Small intestine (tissue), 7 donors: ENCODE data around the gene TSPAN5. TPM values are rescaled to one million over a fixed set of nuclear protein-coding genes. Genes with fewer than 3 reads are reported as not detected.

Experiments
- DNase-seq, 2 donors: peaks; one replicate each; pipeline versions ENCODE4 v3.0.0 to v3.0.0-alpha.2; 2013
- FAIRE-seq: peaks from 2 replicates; lab custom pipeline; 2012; peaks lifted over from hg19 to GRCh38; lab: Jason Lieb, UNC
- H3K27ac ChIP-seq, 3 donors: one replicate each; pipeline ENCODE4 v1.5.1; 2013; ENCODE audit warnings: low read length in 2 of 3, mild to moderate bottlenecking in 2 of 3, control low read depth in 1 of 3, inconsistent platforms in 1 of 3, low read depth in 1 of 3, moderate library complexity in 1 of 3
- H3K27me3 ChIP-seq, 3 donors: one replicate each; pipeline ENCODE4 v1.6.1; 2013; ENCODE audit warnings: low read length in 3 of 3, inconsistent platforms in 1 of 3; ENCODE audit not compliant: control insufficient read depth in 3 of 3, insufficient read depth in 3 of 3
- H3K36me3 ChIP-seq, 3 donors: one replicate each; pipeline ENCODE4 v1.6.1; 2013; ENCODE audit warnings: low read length in 3 of 3, inconsistent platforms in 1 of 3, low read depth in 1 of 3, mild to moderate bottlenecking in 1 of 3, moderate library complexity in 1 of 3; ENCODE audit not compliant: control insufficient read depth in 3 of 3, insufficient read depth in 2 of 3
- H3K4me1 ChIP-seq, 3 donors: one replicate each; pipeline ENCODE4 v1.6.1; 2013; ENCODE audit warnings: low read length in 2 of 3, inconsistent platforms in 1 of 3, low read depth in 1 of 3, mild to moderate bottlenecking in 1 of 3, moderate library complexity in 1 of 3; ENCODE audit not compliant: control insufficient read depth in 3 of 3, insufficient read depth in 2 of 3
- H3K4me3 ChIP-seq, 3 donors: one replicate each; pipeline ENCODE4 v1.5.1; 2013; ENCODE audit warnings: low read length in 3 of 3, control low read depth in 1 of 3, inconsistent platforms in 1 of 3, low read depth in 1 of 3, mild to moderate bottlenecking in 1 of 3, moderate library complexity in 1 of 3
- H3K9me3 ChIP-seq, 2 donors: one replicate each; pipeline ENCODE4 v1.6.1; 2013; ENCODE audit warnings: low read depth in 1 of 2, low read length in 1 of 2; ENCODE audit not compliant: control insufficient read depth in 2 of 2, insufficient read depth in 1 of 2
- WGBS, 3 donors: extraction: QIAGEN DNeasy Blood & Tissue Kit; methylation state at CpG; one replicate each; pipeline ENCODE4 v1.1.7; 2013; 5-methylcytosine and 5-hydroxymethylcytosine counted together
- polyA plus RNA-seq, 4 donors: library from polyadenylated mRNA; stranded (reverse) in 3 of 4; unstranded in 1 of 4; fragments of 200-250 nt in 3 of 4; fragments of 120-200 nt in 1 of 4; gene quantifications; one replicate each; pipeline versions ENCODE4 v1.2.1 to v1.2.3, GENCODE V29; 2013
- donor health status: healthy with polysubstance abuse.
- donor health status: control.
- donor health status: control.
- donor health status: Bipolar disorder and iron deficiency.
- donor health status: healthy.

TSPAN5 gene
- polyA plus RNA-seq, 4 donors = 0.67 to 4.9 (median 2.2) TPM

GRCh38 chr4:98648602-98649001, 9.8 kb downstream of the TSPAN5 start:
- Histone ChIP-seq H3K27me3 (peaks cover 0 to 2% (median 0%) of the 10 kb centered on the region in 3 donors), H3K27ac (no peak overlapping the region), H3K9me3 (peaks cover 0 to 3% of the 10 kb centered on the region in 2 donors), H3K4me3 (no peak overlapping the region), H3K4me1 (no peaks in the 10 kb centered on the region), H3K36me3 (no peaks in the 10 kb centered on the region)
- 86 to 93% (median 87%) methylated on average over 5 of the region's 5 CpGs for WGBS, 3 donors
- no peak for DNase-seq
- FAIRE-seq = no peak

- Histone ChIP-seq H3K27me3 (peaks cover 0 to 2% (median 0%) of the 10 kb centered on the region in 3 donors), H3K27ac (no peak overlapping the region), H3K36me3 (no peaks in the 10 kb centered on the region), H3K4me3 (no peak overlapping the region), H3K9me3 (peaks cover 0 to 3% of the 10 kb centered on the region in 2 donors), H3K4me1 (no peaks in the 10 kb centered on the region)
- WGBS, 3 donors = 96 to 97% (median 96%) methylated on average over 3 of the region's 3 CpGs
- DNase-seq = no peak
- FAIRE-seq = no peak
Observed at GRCh38 chr4:98646422-98646821, 12.0 kb downstream of the TSPAN5 start.

GRCh38 chr4:98645527-98645926, 12.9 kb downstream of the TSPAN5 start:
- Histone ChIP-seq H3K9me3 (peaks cover 0 to 3% of the 10 kb centered on the region in 2 donors), H3K4me1 (no peaks in the 10 kb centered on the region), H3K27me3 (peaks cover 0 to 2% (median 0%) of the 10 kb centered on the region in 3 donors), H3K36me3 (no peaks in the 10 kb centered on the region), H3K4me3 (no peak overlapping the region), H3K27ac (no peak overlapping the region)
- WGBS, 3 donors = 83 to 89% (median 84%) methylated on average over 6 of the region's 6 CpGs
- DNase-seq (no peak), FAIRE-seq (no peak)

GRCh38 chr4:98643755-98644154, 14.7 kb downstream of the TSPAN5 start:
- no peak overlapping the region for H3K27ac ChIP-seq
- WGBS, 3 donors = 69 to 82% (median 81%) methylated on average over 2 of the region's 2 CpGs
- no peaks in the 10 kb centered on the region for H3K9me3 ChIP-seq
- no peaks in the 10 kb centered on the region for H3K27me3 ChIP-seq
- H3K36me3 ChIP-seq = no peaks in the 10 kb centered on the region
- H3K4me1 ChIP-seq = no peaks in the 10 kb centered on the region
- no peak for DNase-seq
- FAIRE-seq = no peak
- H3K4me3 ChIP-seq = no peak overlapping the region

GRCh38 chr4:98642991-98643426, 15.4 kb downstream of the TSPAN5 start:
- Histone ChIP-seq H3K27ac (no peak overlapping the region), H3K36me3 (no peaks in the 10 kb centered on the region), H3K4me3 (no peak overlapping the region), H3K4me1 (no peaks in the 10 kb centered on the region), H3K9me3 (no peaks in the 10 kb centered on the region), H3K27me3 (no peaks in the 10 kb centered on the region)
- FAIRE-seq = no peak
- WGBS, 3 donors = 44 to 61% (median 47%) methylated on average over 4 of the region's 4 CpGs
- DNase-seq = peak; percentile 14 to 26

- Histone ChIP-seq H3K4me1 (no peaks in the 10 kb centered on the region), H3K36me3 (no peaks in the 10 kb centered on the region), H3K4me3 (no peak overlapping the region), H3K27me3 (no peaks in the 10 kb centered on the region), H3K27ac (no peak overlapping the region), H3K9me3 (no peaks in the 10 kb centered on the region)
- FAIRE-seq (no peak), DNase-seq (no peak)
- WGBS, 3 donors = 83 to 85% (median 84%) methylated on average over 3 of the region's 3 CpGs
Observed at GRCh38 chr4:98641906-98642668, 16.3 kb downstream of the TSPAN5 start.

- Histone ChIP-seq H3K9me3 (no peaks in the 10 kb centered on the region), H3K4me3 (no peak overlapping the region), H3K36me3 (no peaks in the 10 kb centered on the region), H3K27me3 (no peaks in the 10 kb centered on the region), H3K4me1 (no peaks in the 10 kb centered on the region), H3K27ac (no peak overlapping the region)
- WGBS, 3 donors = 81 to 94% (median 93%) methylated on average over 5 of the region's 5 CpGs
- DNase-seq (no peak), FAIRE-seq (no peak)
Observed at GRCh38 chr4:98641376-98641775, 17.0 kb downstream of the TSPAN5 start.

- WGBS, 3 donors = 27 to 30% (median 29%) methylated on average over 2 of the region's 2 CpGs
- no peaks in the 10 kb centered on the region for H3K36me3 ChIP-seq
- FAIRE-seq (no peak), DNase-seq (peak in 1 of 2 donors; percentile 26)
- peak overlapping the region in 1 of 3 donors; percentile 64 for H3K27ac ChIP-seq
- H3K4me1 ChIP-seq = no peaks in the 10 kb centered on the region
- no peaks in the 10 kb centered on the region for H3K27me3 ChIP-seq
- H3K4me3 ChIP-seq = no peak overlapping the region
- H3K9me3 ChIP-seq = no peaks in the 10 kb centered on the region
Observed at GRCh38 chr4:98639523-98639922, 18.9 kb downstream of the TSPAN5 start.
